GM21390 (cell line): ENCODE results near the gene FUBP3.

Experiments used
- ATAC-seq: cut with Tn5 transposase; IDR thresholded peaks from one replicate; pipeline ENCODE4 v1.9.1; 2021; ENCODE audit not compliant: unreplicated experiment

Gene FUBP3

DNA sequence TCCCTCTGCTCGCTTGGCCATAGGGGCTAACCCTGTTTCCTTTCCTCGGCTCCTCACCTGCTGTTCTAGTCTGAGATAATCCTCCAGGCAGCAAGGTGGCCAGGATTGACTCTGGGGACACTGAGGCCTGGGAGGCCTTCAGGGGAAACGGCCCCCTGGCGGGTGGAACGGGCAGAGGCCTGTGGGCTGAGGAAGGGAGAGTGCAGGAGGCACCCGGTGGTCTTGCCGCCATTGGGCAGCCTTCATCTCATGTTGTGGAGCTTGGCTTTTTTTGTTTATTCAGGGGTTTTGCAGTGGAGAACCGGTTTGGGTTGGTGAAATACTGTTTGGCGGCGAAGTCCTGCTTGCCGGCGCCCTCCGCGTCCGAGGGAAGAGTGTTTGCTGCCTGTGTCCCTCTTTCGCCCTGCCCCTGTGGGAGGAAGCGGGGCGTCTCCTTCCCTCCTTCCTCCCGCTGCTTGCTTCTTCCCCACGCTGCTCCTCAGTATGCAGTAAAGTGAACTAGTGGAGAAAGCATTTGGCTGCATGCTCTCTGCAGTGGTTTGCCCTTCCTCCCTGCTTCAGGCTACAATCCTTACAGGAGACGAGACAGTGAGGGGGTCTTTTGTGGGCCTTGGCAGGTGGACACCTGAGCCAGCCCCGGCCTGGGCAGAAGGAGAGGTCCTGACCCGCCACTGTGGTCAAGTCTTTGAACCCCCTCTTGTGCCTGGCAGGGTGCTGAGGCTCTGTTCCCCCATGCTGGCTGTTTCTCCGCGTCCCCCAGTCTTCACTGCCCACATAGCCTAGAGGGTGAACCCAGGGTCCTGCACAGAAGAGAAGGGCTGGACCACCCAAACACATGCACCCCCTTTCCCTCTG is 54.2 kb downstream of the FUBP3 start:
- ATAC-seq: no peak

DNA sequence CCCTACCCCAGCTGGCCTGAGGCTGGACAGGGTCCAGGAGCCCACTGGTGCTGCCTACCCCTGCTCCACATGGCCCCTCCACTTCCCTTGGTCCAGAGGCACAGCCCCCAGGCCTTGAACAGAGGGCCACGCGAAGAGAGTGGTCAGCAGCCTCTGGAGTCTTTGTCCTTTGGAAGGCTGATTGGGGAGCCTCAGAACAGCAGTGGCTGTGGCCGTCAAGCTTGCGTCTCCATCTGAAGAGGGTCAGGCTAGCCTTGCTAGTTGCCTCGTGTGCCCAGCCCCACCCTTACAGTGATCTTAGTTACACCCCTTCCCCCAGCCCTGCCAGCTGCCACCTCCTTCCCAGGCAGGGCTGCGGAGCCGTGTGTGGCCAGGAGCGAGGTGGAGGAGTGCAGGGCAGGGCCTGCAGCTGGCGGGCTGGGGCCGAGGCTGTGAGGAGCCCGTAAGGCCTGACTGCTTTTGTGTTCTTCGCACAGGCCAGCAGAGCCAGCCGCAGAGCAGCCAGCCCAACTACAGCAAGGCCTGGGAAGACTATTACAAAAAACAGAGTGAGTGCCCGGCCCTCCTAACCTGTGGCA is 54.9 kb downstream of the FUBP3 start:
- no peak for ATAC-seq

DNA sequence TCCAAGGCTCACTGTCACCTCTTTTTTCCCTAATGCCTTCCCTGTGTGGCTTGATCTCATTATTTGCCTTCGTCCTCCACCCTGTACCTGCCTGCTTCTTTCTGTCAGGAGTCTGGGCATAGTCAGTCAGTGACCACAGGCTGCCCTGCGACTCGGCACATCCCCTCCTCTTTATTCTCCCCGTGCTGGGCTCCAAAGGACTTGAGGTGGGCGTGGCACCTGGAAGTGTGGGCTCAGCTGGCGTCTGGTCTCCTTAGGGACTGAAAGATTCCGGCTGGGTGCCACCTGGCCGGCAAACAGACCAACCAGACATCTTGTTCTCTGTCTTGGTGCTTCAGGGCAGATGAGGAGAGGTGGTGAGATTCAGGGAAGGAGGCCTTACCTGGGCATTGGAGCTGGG is 55.4 kb downstream of the FUBP3 start:
- ATAC-seq: no peak

DNA sequence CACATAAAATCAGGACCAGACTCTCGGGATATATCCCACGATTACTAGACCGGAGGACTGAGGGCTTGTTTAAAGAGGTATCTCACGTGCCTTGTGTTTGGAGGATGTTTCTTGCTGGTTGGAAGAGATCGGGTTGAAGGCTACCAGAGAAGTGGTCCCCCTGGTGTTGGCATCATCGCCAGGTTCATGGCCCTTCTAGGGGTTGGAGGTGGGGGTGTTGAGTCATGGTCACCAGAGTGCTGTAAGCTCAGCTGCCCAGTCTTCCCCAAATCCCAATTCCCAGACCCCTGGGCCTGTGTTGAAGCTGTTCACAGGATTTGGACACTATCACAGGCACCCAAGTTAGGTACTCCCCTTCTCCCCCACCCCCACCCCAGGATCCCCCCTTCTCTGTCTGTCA is 55.9 kb downstream of the FUBP3 start:
- no peak for ATAC-seq

DNA sequence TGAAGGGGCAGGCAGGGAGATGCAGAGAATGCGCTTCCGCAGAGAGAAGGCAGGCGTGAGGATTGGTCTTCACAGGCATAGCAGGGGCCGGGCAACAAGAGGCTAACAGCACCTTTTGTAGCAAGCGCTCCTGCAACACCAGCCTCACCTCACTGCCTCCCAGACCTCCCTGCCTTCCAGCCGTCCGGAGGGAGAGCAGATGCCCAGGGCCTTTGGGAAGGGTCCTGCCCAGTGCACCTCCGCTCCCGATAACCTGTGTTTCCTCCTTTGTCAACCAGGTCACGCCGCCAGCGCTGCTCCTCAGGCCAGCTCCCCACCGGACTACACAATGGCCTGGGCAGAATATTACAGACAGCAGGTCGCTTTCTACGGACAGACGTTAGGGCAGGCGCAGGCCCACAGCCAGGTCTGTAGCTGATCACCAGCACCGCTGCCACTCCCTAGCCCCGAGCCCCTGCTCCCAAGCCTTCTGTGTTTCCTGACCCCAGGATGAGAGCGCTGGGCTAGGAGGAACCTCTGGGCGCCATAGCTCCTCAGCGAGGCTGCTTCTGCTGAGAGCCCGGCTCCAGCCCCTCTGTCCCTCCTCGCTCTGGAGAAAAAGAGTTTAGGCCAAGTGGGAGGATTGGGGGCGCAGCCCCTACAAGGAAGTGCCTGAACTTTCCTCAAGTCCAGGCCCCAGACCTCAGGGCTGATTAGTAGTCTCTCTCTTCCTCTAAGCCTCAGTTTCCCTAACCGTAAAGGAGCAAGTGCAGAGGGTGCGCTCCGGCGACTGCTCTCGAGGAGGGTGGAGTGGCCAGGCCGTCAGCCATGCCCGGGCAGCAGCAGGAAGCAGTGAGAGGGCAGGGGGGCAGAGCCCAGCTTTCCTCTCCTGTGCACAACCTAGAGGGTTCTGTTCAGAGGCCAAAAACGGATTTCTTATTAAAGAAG is 56.6 kb downstream of the FUBP3 start:
- ATAC-seq: no peak

DNA sequence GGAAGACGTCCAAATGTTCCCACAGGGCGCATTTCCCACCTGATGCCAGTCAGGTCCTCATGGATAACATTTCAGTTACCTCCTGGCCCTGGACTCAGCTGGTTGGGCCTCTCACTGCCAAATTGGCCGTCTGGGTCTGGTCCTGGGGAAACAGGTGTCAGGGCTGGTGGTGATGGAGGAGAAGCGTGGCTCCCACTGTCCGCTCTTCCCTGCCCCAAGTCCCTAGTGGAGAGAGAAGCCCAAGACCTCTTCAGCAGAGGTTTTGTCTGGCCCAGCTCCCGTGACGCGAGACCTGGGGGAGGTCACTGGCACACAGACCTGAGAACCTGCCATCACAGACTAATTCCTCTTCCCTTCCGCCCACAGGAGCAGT is 57.3 kb downstream of the FUBP3 start:
- ATAC-seq: no peak

DNA sequence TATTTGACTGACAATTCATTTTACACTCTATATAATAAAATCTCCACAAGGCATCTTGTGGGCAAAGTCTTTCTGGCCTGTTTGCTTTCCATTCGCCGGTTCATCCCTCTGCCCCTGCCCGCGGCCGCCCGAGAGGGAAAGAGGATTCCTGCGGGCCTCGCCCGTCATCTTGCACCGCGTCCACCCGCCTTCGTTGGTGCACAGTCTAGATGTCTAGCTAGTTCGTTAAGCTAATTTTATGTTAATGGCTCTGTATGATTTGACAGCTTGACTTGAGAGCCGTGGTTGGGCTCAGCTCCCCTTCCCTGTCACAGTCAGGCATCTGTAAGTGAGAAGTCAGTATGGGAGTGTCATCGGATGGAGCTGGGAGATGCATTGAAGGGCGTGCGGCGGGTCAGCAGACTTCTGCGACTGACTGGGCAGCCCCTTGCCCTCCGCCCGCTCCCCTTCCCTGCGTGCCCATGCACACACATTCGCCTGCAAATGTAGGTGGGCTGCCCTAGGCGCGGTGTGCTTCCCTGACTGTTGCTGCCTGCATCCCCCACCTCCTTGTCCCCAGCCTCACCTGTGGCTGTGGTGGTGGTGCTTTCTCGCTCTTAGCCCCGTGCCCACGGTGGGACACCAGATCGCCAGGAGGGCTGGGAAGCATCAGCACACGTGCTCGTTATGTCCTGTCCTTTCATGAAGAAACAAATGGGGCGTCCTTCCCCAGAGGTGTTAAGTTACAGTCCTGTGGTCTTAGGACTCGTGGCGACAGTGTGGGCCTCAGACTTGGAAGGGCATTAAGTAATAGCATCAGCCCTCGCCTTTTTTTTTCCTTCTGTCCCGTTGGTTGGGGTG is 59.1 kb downstream of the FUBP3 start:
- ATAC-seq: no peak

DNA sequence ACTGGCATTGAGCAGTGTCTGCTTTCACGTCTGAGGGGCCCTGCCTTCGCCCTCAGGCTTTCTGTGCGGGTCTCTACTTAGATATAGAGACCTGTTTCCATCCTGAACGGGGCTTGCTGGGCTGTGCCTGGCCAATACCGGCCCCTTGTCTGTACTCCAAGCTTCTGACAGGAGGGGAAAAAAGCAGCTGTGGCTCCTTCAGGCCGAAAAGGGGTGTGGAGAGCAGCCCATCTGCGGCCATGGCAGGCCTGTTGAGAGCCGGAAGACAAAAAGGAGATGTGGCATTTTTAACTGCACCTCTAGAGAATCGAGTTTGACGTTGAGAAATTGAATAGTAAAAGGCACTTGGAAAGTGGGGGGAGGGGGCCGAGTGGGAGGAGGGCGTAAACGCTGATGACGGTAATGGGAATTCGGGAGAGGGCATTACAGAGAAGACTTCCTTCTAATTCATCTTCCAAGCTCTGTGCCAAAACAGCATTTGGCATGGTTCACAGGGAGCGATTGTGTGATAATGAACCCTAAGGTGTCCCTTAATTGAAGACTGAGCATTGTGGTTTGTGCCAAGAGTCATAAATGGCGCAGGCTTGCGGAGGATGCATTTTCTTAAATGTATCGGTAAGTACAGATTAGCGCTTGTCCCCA is 59.9 kb downstream of the FUBP3 start:
- no peak for ATAC-seq

DNA sequence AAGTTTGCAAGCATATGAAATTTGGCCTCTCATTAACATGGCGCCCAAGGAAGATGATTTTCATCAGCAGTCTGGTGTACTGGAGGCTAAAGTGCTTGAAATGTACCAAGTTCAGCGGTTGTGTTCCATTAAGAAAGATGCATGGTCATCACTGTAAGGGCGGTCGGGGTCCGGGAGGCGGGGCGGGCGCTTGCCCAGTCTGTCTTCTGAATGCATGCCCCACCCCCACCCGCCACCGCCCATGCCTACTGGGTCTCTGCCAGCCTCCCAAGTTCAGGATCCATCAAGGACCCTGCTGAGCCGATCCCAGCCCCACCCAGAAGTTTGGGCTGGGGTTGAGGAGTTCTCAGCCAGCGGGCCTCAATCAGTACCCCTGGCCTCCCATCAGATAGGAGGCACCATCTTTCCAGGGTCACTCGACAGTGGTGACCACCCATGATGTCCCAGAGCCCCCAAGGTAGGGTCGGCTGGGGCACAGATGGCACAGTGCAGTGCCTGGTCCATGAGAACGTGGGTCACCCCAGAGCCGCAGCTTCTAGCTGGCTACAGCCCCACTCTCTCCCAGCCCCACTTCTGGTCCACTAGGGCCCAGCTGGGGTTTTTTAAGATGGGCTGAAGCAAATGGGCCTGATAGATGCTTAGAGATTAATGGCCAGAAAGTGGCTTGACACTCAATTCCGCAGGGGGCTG is 60.6 kb downstream of the FUBP3 start:
- ATAC-seq: no peak

DNA sequence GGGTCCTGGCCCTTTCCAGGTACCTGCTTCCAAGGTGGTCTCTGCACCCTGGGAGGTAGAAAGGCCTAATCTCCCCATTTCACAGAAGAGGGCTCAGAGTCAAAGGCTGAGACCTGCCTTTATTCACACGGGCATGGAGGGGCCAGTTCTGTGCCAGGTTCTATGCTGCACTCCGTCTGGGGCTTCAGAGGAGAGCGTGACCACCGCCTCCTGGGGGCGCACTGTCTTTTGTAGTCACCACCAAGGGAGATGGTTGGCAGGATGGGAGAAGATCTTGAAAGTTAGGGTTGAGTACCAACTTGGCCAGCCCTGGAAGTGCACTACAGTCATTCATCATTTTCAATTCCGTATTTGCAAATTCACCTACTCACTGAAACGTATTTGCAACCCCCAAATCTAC is 61.3 kb downstream of the FUBP3 start:
- ATAC-seq: no peak

DNA sequence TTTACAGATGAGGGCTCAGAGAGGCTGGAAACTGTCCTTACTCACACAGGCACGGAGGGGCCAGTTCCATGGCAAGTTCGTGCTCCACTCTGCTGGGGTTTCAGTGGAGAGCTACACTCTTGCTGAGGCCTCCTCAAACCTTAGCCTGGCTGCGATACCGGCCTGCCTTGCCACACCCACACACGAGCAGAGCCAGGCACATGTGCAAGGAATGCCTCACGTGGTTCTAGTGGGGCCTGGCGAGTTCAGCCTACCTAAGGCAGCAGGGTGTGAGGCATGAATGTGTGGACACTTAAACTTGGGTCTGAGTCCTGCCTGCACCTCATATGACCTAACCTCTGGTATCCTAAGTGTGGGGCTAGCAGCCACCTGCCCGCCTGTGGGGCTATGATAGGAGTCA is 63.5 kb downstream of the FUBP3 start:
- ATAC-seq: no peak

DNA sequence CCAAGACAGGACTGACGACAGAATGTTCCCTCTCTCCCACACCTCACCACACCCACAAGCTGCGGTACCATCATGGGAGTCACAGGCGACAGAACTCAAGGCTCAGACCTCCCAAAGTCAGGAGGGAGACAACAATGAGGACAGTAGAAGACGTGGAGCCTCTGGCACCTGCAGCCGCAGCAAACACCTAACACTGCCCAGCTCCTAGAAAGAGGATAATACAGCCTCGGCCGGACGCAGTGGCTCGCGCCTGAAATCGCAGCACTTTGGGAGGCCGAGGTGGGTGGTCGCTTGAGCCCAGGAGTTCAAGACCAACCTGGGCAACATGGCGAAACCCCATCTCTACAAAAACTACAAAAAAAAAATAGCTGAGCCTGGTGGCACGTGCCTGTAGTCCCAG is 71.8 kb downstream of the FUBP3 start:
- no peak for ATAC-seq

DNA sequence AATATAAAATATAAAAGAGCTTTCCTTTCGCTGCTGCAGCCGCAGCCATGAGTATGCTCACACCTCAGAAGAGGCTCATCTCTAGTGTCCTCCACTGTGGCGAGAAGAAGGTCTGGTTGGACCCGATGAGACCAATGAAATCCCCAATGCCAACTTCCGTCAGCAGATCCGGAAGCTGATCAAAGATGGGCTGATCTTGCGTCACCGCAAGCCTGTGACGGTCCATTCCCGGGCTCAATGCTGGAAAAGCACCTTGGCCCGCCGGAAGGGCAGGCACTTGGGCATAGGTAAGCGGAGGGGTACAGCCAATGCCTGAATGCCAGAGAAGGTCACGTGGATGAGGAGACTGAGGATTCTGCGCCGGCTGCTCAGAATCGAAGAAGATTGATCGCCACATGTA is 72.4 kb downstream of the FUBP3 start:
- no peak for ATAC-seq

DNA sequence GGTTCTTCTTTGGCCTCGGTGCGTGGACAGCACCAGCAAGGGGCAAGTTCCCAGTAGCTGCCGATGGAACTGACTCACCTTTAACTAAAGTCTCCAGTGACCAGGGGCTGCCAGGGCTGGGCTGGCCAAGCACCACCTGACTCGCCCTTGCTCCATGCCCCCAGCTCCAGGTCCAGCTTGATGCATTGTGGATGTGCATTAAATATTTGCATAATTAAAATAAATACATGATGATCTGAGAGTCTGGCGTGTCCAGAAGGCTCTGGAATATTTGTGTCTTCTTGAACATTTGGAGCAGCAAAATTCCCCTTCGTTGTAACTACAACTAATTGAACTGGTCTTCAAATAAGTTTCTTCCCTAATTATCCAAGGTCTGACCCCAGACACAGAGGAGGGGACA is 75.5 kb downstream of the FUBP3 start:
- no peak for ATAC-seq

DNA sequence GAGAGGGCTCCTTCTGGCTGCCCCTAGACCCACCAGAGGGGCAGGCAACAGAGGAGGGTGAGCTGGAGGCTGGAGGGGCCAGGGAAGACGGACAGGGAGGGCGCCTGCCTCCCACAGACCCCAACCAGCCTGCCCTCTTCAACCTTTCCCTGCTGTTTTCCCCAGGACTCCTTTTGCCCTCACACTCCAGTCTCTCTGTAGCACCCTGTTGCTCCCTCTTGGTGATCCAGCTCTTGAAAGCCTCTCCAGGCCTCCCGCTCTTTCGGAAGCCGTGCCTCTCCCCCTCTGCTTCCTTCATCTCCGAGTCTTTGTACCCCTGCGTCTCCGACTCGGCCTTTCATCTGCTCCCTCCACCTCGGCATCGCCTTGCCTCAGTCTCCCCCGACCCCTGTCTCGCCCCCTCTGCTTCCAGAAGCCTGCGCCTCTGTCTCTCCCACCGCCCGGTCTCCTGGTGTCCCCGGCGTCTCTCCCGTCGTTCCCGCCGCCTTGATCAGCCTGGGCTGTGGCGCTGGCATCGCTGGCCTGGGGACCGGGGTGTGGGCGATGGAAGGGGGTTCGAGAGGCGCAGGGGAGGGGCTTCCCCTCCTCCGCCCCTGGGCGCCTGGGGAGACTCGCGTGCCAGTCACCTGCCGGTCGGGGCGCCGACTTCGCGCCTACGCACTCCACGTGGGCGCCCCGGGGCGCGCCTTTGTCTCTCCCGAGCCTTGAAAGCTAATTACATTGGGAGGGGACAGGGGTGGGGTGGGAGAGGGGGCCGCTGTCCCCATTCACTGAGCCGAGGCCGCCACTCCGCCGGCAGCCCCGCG is 79.7 kb downstream of the FUBP3 start:
- ATAC-seq: no peak

DNA sequence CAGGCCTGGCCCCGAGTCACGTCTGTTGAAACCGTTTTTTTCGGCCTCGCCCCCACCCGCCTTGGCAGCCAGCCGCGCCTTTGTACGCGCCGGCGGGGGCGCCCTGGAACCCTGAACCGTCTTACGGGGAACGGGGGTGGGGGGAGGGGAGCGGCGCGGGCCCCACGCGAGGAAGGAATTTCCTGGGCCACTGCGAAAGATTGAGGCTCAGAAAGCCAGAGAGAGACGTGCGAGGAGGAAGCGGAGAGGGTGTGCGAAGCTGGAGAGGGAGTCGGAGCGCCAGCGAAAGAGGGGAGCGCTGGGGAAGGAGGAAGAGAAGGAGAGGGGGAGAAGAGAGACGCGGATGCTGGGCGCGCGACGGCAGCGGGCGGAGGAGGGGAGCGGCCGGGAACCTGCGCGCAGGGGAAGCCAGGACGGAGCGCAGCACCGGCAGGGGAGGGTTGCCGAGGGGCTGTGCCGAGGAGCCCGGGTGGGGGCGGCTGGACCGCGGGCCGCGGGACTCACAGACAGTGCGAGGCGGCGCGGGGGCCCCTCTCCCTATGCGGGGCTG is 80.4 kb downstream of the FUBP3 start:
- no peak for ATAC-seq

DNA sequence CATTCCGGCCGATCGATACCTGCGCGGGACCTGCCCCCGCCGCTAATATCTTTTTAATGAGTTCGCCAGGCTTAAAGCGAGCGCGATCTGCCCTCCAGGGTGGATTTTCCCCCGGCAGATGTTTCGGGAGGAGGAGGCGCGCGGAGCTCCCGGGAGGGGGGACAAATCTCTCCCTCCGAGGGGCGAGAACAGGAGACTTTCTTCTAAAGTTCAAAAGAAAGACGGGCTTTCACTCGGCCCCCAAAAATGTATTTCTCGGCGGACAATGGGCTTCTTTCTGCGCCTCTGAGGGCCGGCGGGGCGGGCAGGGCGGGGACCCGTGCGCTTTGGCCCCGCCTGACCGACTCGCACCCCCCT is 80.9 kb downstream of the FUBP3 start:
- no peak for ATAC-seq

DNA sequence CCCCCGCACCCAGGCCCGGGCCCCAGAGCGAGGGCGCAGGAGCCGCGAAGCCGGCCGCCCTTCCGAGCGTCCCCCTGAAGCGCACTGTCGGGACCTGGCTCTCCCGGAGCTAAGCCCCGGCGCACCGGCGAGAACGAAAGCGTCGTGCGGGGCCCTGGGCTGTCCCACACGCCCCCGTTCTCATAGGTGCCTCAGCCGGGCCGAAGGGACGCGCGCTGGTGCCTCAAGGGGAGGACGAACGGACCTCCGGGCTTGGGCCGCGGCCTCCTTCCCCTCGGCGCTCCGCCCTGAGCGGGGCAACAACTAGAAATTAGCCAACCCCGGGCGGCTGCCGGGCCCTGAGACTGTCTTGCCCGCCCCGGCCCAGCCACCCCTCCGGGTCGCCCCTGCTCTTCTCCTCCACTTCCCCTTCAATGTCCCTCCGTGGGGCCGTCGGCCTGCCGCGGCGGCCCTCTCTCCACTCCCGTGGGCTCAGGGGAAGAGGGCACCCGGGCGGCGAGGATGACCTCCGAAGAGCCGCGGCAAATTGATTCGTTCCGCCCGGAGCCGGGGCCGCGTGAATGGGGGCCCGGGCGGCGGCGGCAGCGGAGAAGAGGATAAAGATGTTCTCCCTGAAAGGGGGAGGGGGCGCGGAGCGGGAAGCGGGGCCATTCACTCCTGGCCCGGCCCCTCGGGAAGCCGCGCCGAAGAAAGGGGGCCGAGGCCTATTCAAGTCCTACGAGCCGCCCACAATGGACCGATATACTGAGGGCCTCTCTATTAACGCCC is 81.5 kb downstream of the FUBP3 start:
- ATAC-seq: no peak
